ENCODE results near the gene RNASE7. TPM values are rescaled to one million over a fixed set of nuclear protein-coding genes. Genes with fewer than 3 reads are reported as not detected.

RNASE7 gene
- total RNA-seq, 2 experiments from 2014 or later, result not detected

- Mint-ChIP-seq H3K27me3 (peaks cover 2% of the 10 kb centered on the region), H3K9me3 (no peaks in the 10 kb centered on the region), H3K4me3 (no peak overlapping the region), H3K36me3 (no peaks in the 10 kb centered on the region), H3K4me1 (peaks cover 17% of the 10 kb centered on the region), H3K27ac (no peak overlapping the region)
- ATAC-seq (ENCODE audit: low read depth) (no peak), DNase-seq (no peak)
- POLR2A ChIA-PET, result no interaction called here
These were observed 41.6 kb downstream of the RNASE7 start for GRCh38 chr14:21083565-21084325.

GRCh38 chr14:21084396-21084795 is 42.2 kb downstream of the RNASE7 start:
- Mint-ChIP-seq H3K27ac (no peak overlapping the region), H3K27me3 (peaks cover 2% of the 10 kb centered on the region), H3K36me3 (no peaks in the 10 kb centered on the region), H3K4me1 (peaks cover 20% of the 10 kb centered on the region), H3K9me3 (no peaks in the 10 kb centered on the region), H3K4me3 (no peak overlapping the region)
- POLR2A ChIA-PET, result no interaction called here
- ATAC-seq (ENCODE audit: low read depth) (no peak), DNase-seq (no peak)

- Mint-ChIP-seq H3K27me3 (peaks cover 2% of the 10 kb centered on the region), H3K4me3 (no peak overlapping the region), H3K36me3 (no peaks in the 10 kb centered on the region), H3K9me3 (no peaks in the 10 kb centered on the region), H3K4me1 (peaks cover 20% of the 10 kb centered on the region), H3K27ac (no peak overlapping the region)
- no peak for DNase-seq
- ATAC-seq (ENCODE audit: low read depth), result no peak
- POLR2A ChIA-PET, result no interaction called here
These were observed 43.1 kb downstream of the RNASE7 start for GRCh38 chr14:21084998-21085853.

GRCh38 chr14:21086908-21087293 is 44.7 kb downstream of the RNASE7 start:
- Mint-ChIP-seq H3K27ac (no peak overlapping the region), H3K36me3 (no peaks in the 10 kb centered on the region), H3K4me1 (peaks cover 20% of the 10 kb centered on the region), H3K4me3 (no peak overlapping the region), H3K27me3 (peaks cover 2% of the 10 kb centered on the region), H3K9me3 (no peaks in the 10 kb centered on the region)
- POLR2A ChIA-PET, result interaction anchor here (1.9 to 2.6 kb wide), 2 partner anchors 16 to 17 kb away, joined by 16 to 18 read pairs; partner anchors contain the start of gene ARHGEF40
- DNase-seq, result no peak
- ATAC-seq (ENCODE audit: low read depth), result no peak

- peak overlapping the region; percentile 53 for H3K27ac Mint-ChIP-seq
- no peaks in the 10 kb centered on the region for H3K9me3 Mint-ChIP-seq
- H3K36me3 Mint-ChIP-seq, result no peaks in the 10 kb centered on the region
- DNase-seq (no peak), ATAC-seq (ENCODE audit: low read depth) (peak; percentile 74)
- peaks cover 21% of the 10 kb centered on the region for H3K4me1 Mint-ChIP-seq
- H3K4me3 Mint-ChIP-seq, result no peak overlapping the region
- H3K27me3 Mint-ChIP-seq, result peaks cover 2% of the 10 kb centered on the region
- POLR2A ChIA-PET, result interaction anchor here (0.9 to 2.6 kb wide), 3 partner anchors 16 to 73 kb away, joined by 3 to 18 read pairs (median 16); partner anchors contain the start of gene ARHGEF40
These were observed 45.3 kb downstream of the RNASE7 start for GRCh38 chr14:21087294-21088091.

- H3K27ac Mint-ChIP-seq, result no peak overlapping the region
These were observed 46.5 kb downstream of the RNASE7 start for GRCh38 chr14:21088687-21089086.

GRCh38 chr14:21089271-21089670 is 47.1 kb downstream of the RNASE7 start:
- no peaks in the 10 kb centered on the region for H3K36me3 Mint-ChIP-seq
- DNase-seq (no peak), ATAC-seq (ENCODE audit: low read depth) (no peak)
- POLR2A ChIA-PET, result interaction anchor here (0.8 to 2.0 kb wide), 4 partner anchors 14 to 21 kb away, joined by 3 to 5 read pairs (median 4); no protein-coding TSS in a partner anchor
- H3K27ac Mint-ChIP-seq, result no peak overlapping the region
- H3K4me3 Mint-ChIP-seq, result no peak overlapping the region
- peaks cover 20% of the 10 kb centered on the region for H3K4me1 Mint-ChIP-seq
- H3K27me3 Mint-ChIP-seq, result peaks cover 4% of the 10 kb centered on the region
- H3K9me3 Mint-ChIP-seq, result no peaks in the 10 kb centered on the region

More at GRCh38 chr14:21088687-21089086, 46.5 kb downstream of the RNASE7 start:
- peaks cover 2% of the 10 kb centered on the region for H3K27me3 Mint-ChIP-seq
- ATAC-seq (ENCODE audit: low read depth) (no peak), DNase-seq (no peak)
- H3K36me3 Mint-ChIP-seq, result no peaks in the 10 kb centered on the region
- peaks cover 21% of the 10 kb centered on the region for H3K4me1 Mint-ChIP-seq
- no peaks in the 10 kb centered on the region for H3K9me3 Mint-ChIP-seq
- POLR2A ChIA-PET, result interaction anchor here (1.9 to 2.6 kb wide), 3 partner anchors 15 to 18 kb away, joined by 4 to 16 read pairs (median 5); partner anchors contain the start of gene ARHGEF40
- H3K4me3 Mint-ChIP-seq, result no peak overlapping the region

GRCh38 chr14:21089877-21090193 is 47.7 kb downstream of the RNASE7 start:
- DNase-seq (no peak), ATAC-seq (ENCODE audit: low read depth) (no peak)
- Mint-ChIP-seq H3K4me1 (peaks cover 20% of the 10 kb centered on the region), H3K4me3 (no peak overlapping the region), H3K36me3 (no peaks in the 10 kb centered on the region), H3K27me3 (peaks cover 3% of the 10 kb centered on the region), H3K27ac (no peak overlapping the region), H3K9me3 (no peaks in the 10 kb centered on the region)
- POLR2A ChIA-PET, result interaction anchor here (0.8 to 2.0 kb wide), 4 partner anchors 13 to 21 kb away, joined by 3 to 5 read pairs (median 4); no protein-coding TSS in a partner anchor

GRCh38 chr14:21090194-21090939 is 48.2 kb downstream of the RNASE7 start:
- POLR2A ChIA-PET, result interaction anchor here (1.6 to 2.0 kb wide), 3 partner anchors 13 to 22 kb away, joined by 4 to 5 read pairs (median 4); no protein-coding TSS in a partner anchor
- Mint-ChIP-seq H3K9me3 (no peaks in the 10 kb centered on the region), H3K4me1 (peaks cover 20% of the 10 kb centered on the region), H3K27ac (no peak overlapping the region), H3K27me3 (peaks cover 3% of the 10 kb centered on the region), H3K4me3 (no peak overlapping the region), H3K36me3 (no peaks in the 10 kb centered on the region)
- DNase-seq (no peak), ATAC-seq (ENCODE audit: low read depth) (no peak)

- H3K27ac Mint-ChIP-seq, result no peak overlapping the region
- no peaks in the 10 kb centered on the region for H3K9me3 Mint-ChIP-seq
- POLR2A ChIA-PET, result interaction anchor here (1.3 to 1.6 kb wide), 2 partner anchors 23 to 76 kb away, joined by 3 to 4 read pairs; no protein-coding TSS in a partner anchor
- H3K27me3 Mint-ChIP-seq, result peaks cover 5% of the 10 kb centered on the region
- no peak overlapping the region for H3K4me3 Mint-ChIP-seq
- H3K4me1 Mint-ChIP-seq, result peaks cover 20% of the 10 kb centered on the region
- DNase-seq, result no peak
- no peaks in the 10 kb centered on the region for H3K36me3 Mint-ChIP-seq
- ATAC-seq (ENCODE audit: low read depth), result no peak
These were observed 48.9 kb downstream of the RNASE7 start for GRCh38 chr14:21090940-21091663.

- H3K27me3 Mint-ChIP-seq, result peaks cover 6% of the 10 kb centered on the region
- ATAC-seq (ENCODE audit: low read depth), result no peak
- no peak overlapping the region for H3K27ac Mint-ChIP-seq
- H3K9me3 Mint-ChIP-seq, result no peaks in the 10 kb centered on the region
- peaks cover 15% of the 10 kb centered on the region for H3K4me1 Mint-ChIP-seq
- H3K4me3 Mint-ChIP-seq, result no peak overlapping the region
- POLR2A ChIA-PET, result interaction anchor here (1.1 to 1.6 kb wide), 3 partner anchors 12 to 77 kb away, joined by 3 to 9 read pairs (median 8); no protein-coding TSS in a partner anchor
- no peaks in the 10 kb centered on the region for H3K36me3 Mint-ChIP-seq
- DNase-seq, result no peak
These were observed 49.7 kb downstream of the RNASE7 start for GRCh38 chr14:21091821-21092272.
